Caco-2 (cell line): Measurements from ENCODE around the gene CFAP77. TPM values are rescaled to one million over a fixed set of nuclear protein-coding genes. Genes with fewer than 3 reads are reported as not detected.

ENCODE experiments used
- BruUV-seq: library from RNA; stranded (reverse); fragments of 400-500 nt; replicated peaks from 2 replicates; lab custom pipeline; 2021; lab: Mats Ljungman, UMichigan
- CTCF ChIA-PET: fragments of 300-600 bp; sonication (Branson Sonifier 250); formaldehyde crosslinking; loops from one replicate; lab custom pipeline; 2022; ENCODE audit warnings: antibody characterized with exemption; lab: Charles Lee
- POLR2A ChIA-PET: fragments of 300-600 bp; sonication (Branson Sonifier 250); formaldehyde crosslinking; loops from one replicate; lab custom pipeline; 2022; ENCODE audit warnings: antibody characterized with exemption; lab: Charles Lee
- DNase-seq, 2 experiments: peaks; one replicate each; pipeline versions ENCODE4 v3.0.0 to v3.0.0-alpha.2; 2020 to 2022
- H3K27me3 ChIP-seq: replicated peaks from 2 replicates; pipeline ENCODE4 v1.6.0; 2011; ENCODE audit warnings: low read length; ENCODE audit not compliant: control insufficient read depth, insufficient read depth
- H3K36me3 ChIP-seq: 2 replicates; pipeline ENCODE4 v1.5.1; 2011; ENCODE audit warnings: low read length; ENCODE audit not compliant: control insufficient read depth, insufficient read depth
- H3K4me1 ChIP-seq: fragments of 250-450 bp; sonication (Bioruptor Pico); 2 replicates; pipeline ENCODE4 v1.5.1; 2020; ENCODE audit warnings: mild to moderate bottlenecking
- H3K4me3 ChIP-seq: 2 replicates; pipeline ENCODE4 v1.5.1; 2011; ENCODE audit warnings: low read depth, mild to moderate bottlenecking, control low read depth, low read length
- H3K9me3 ChIP-seq: fragments of 250-450 bp; sonication (Bioruptor Pico); 2 replicates; pipeline ENCODE4 v1.5.1; 2020; ENCODE audit warnings: mild to moderate bottlenecking, moderate library complexity
- H3K27ac Mint-ChIP-seq: one replicate; pipeline ENCODE4 v1.8.0; 2022; ENCODE audit warnings: mixed read lengths; ENCODE audit not compliant: unreplicated experiment
- H3K27me3 Mint-ChIP-seq: one replicate; pipeline ENCODE4 v1.8.0; 2022; ENCODE audit warnings: mixed read lengths; ENCODE audit not compliant: insufficient read depth, unreplicated experiment
- H3K36me3 Mint-ChIP-seq: one replicate; pipeline ENCODE4 v1.8.0; 2022; ENCODE audit warnings: mild to moderate bottlenecking, mixed read lengths; ENCODE audit not compliant: insufficient read depth, unreplicated experiment
- H3K4me1 Mint-ChIP-seq: one replicate; pipeline ENCODE4 v1.8.0; 2022; ENCODE audit warnings: low read depth, mixed read lengths; ENCODE audit not compliant: unreplicated experiment
- H3K4me3 Mint-ChIP-seq: one replicate; pipeline ENCODE4 v1.8.0; 2022; ENCODE audit warnings: mild to moderate bottlenecking, moderate library complexity, mixed read lengths; ENCODE audit not compliant: unreplicated experiment
- H3K9me3 Mint-ChIP-seq: one replicate; pipeline ENCODE4 v1.8.0; 2022; ENCODE audit warnings: mixed read lengths; ENCODE audit not compliant: unreplicated experiment
- CTCF ChIP-seq, 2 experiments: fragments of 200-600 bp in 1 of 2; IDR thresholded peaks; 1 replicate in 1 of 2; 2 replicates in 1 of 2; pipeline versions ENCODE4 v1.5.1 to v1.8.0; 2011 to 2022; ENCODE audit warnings: antibody characterized with exemption in 1 of 2, control low read depth in 1 of 2, inconsistent platforms in 1 of 2, low read depth in 1 of 2, low read length in 1 of 2, mild to moderate bottlenecking in 1 of 2, moderate library complexity in 1 of 2; ENCODE audit not compliant: insufficient read depth in 1 of 2, severe bottlenecking in 1 of 2, unreplicated experiment in 1 of 2
- intact Hi-C: fragments of 100-400 bp; cut with micrococcal nuclease; formaldehyde crosslinking; loops from one replicate; pipeline ENCODE4 v1.10.0; 2022; ENCODE audit not compliant: unreplicated experiment
- total RNA-seq: library from RNA; stranded (reverse); gene quantifications from 2 replicates; pipeline ENCODE4 v1.2.3, GENCODE V29; 2022

The CFAP77 gene
- total RNA-seq, 1 experiment from 2014 or later, result not detected

DNA sequence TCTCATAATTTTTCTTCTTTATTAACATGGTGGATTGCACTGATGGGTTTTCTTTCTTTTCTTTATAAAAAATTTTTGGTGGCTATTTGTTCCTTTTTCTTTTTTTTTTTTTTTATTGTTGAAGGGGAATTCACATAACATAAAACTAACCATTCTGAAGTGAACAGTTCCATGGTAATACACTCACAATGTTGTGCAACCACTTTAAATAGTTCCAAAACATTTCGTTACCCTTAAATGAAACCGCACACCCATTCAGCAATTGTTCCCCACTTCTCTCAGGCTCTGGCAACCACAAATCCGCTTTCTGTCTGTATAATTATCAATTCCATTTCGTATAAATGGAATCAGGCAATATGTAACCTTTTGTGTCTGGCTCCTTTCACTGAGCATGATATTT lies 43.5 kb upstream of the CFAP77 start:
- CTCF ChIA-PET, result no interaction called here
- no TSS peak for BruUV-seq
- H3K4me1 Mint-ChIP-seq, result no peaks in the 10 kb centered on the region
- Histone ChIP-seq H3K9me3 (no peaks in the 10 kb centered on the region), H3K36me3 (no peaks in the 10 kb centered on the region), H3K27me3 (no peaks in the 10 kb centered on the region), H3K4me3 (no peak overlapping the region), H3K4me1 (no peaks in the 10 kb centered on the region)
- no peak for TF ChIP-seq CTCF (IDR thresholded peaks at IDR 0.05; ENCODE audit: insufficient read depth in 1 of 2, low read depth in 1 of 2, low read length in 1 of 2, severe bottlenecking in 1 of 2, unreplicated experiment in 1 of 2)
- intact Hi-C loops, result no loop called here
- POLR2A ChIA-PET, result no interaction called here
- no peak overlapping the region for H3K4me3 Mint-ChIP-seq
- no peaks in the 10 kb centered on the region for H3K27me3 Mint-ChIP-seq
- no peaks in the 10 kb centered on the region for H3K36me3 Mint-ChIP-seq
- H3K27ac Mint-ChIP-seq, result no peak overlapping the region
- DNase-seq, result no peak
- no peaks in the 10 kb centered on the region for H3K9me3 Mint-ChIP-seq

GRCh38 chr9:132367613-132368313 lies 42.2 kb upstream of the CFAP77 start:
- POLR2A ChIA-PET, result no interaction called here
- H3K27ac Mint-ChIP-seq, result no peak overlapping the region
- intact Hi-C loops, result no loop called here

DNA sequence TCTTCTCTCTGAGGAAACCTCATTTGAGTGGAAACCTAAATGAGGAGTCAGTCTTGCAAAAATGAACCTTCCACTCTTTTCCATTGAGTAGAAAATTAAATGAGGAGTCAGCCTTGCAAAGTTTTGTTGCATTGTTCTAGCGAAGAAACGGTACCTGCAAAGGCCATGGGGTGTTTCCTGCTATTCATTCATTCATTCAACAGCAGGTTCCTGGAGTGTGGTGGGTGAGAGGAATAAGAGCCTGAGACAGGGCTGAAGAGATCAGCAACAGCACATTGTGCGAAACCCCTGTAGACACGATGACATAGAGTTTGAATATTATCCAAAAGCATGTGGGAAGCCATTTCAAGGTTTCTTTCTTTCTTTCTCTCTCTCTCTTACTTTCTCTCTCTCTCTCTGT lies 40.6 kb upstream of the CFAP77 start:
- no peaks in the 10 kb centered on the region for H3K4me1 ChIP-seq
- TF ChIP-seq CTCF (IDR thresholded peaks at IDR 0.05; ENCODE audit: insufficient read depth in 1 of 2, low read depth in 1 of 2, low read length in 1 of 2, severe bottlenecking in 1 of 2, unreplicated experiment in 1 of 2), result no peak
- BruUV-seq, result no TSS peak
- DNase-seq, result no peak
- no peaks in the 10 kb centered on the region for H3K9me3 ChIP-seq
- H3K4me3 ChIP-seq, result no peak overlapping the region
- ChIA-PET POLR2A (no interaction called here), CTCF (no interaction called here)
- intact Hi-C loops, result no loop called here
- Mint-ChIP-seq H3K4me1 (no peaks in the 10 kb centered on the region), H3K4me3 (no peak overlapping the region), H3K27ac (no peak overlapping the region), H3K36me3 (no peaks in the 10 kb centered on the region), H3K27me3 (no peaks in the 10 kb centered on the region), H3K9me3 (no peaks in the 10 kb centered on the region)
- H3K27me3 ChIP-seq, result no peaks in the 10 kb centered on the region
- H3K36me3 ChIP-seq, result no peaks in the 10 kb centered on the region

More at GRCh38 chr9:132367613-132368313, 42.2 kb upstream of the CFAP77 start:
- H3K4me1 ChIP-seq, result no peaks in the 10 kb centered on the region
- H3K27me3 ChIP-seq, result no peaks in the 10 kb centered on the region
- no peaks in the 10 kb centered on the region for H3K36me3 ChIP-seq
- DNase-seq, result no peak
- CTCF ChIA-PET, result no interaction called here
- BruUV-seq, result no TSS peak
- H3K9me3 Mint-ChIP-seq, result no peaks in the 10 kb centered on the region
- no peaks in the 10 kb centered on the region for H3K9me3 ChIP-seq
- H3K4me3 Mint-ChIP-seq, result no peak overlapping the region
- no peak for TF ChIP-seq CTCF (IDR thresholded peaks at IDR 0.05; ENCODE audit: insufficient read depth in 1 of 2, low read depth in 1 of 2, low read length in 1 of 2, severe bottlenecking in 1 of 2, unreplicated experiment in 1 of 2)
- H3K27me3 Mint-ChIP-seq, result no peaks in the 10 kb centered on the region
- no peak overlapping the region for H3K4me3 ChIP-seq
- H3K36me3 Mint-ChIP-seq, result no peaks in the 10 kb centered on the region
- no peaks in the 10 kb centered on the region for H3K4me1 Mint-ChIP-seq
